ENCODE data around the gene CIB4. TPM values are rescaled to one million over a fixed set of nuclear protein-coding genes. Genes with fewer than 3 reads are reported as not detected.

Gene CIB4
- total RNA-seq, 1 experiment from 2014 or later = not detected

DNA sequence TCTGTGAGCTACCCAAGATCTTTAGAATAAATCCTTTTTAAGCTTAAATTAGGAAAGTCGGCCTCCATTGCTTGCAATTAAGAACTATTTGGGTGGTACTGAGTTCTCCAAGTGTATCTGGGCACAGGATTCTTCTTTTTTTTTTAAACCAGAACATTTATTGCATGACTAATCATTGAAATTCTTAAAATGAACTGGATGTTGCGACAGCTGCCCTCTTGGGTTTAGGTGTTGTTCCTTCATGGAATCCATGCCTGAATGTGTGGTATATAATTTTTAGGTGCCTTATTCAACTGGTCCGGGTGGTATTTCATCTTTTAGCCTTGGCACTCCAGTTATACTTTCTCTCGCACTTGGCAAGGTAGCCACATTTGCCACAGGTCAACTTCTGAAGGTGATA is 36.9 kb upstream of the CIB4 start:
- no peak for TF ChIP-seq EZH2 (IDR thresholded peaks at IDR 0.05; ENCODE audit: low read depth)
- TF ChIP-seq, protein P1, sequence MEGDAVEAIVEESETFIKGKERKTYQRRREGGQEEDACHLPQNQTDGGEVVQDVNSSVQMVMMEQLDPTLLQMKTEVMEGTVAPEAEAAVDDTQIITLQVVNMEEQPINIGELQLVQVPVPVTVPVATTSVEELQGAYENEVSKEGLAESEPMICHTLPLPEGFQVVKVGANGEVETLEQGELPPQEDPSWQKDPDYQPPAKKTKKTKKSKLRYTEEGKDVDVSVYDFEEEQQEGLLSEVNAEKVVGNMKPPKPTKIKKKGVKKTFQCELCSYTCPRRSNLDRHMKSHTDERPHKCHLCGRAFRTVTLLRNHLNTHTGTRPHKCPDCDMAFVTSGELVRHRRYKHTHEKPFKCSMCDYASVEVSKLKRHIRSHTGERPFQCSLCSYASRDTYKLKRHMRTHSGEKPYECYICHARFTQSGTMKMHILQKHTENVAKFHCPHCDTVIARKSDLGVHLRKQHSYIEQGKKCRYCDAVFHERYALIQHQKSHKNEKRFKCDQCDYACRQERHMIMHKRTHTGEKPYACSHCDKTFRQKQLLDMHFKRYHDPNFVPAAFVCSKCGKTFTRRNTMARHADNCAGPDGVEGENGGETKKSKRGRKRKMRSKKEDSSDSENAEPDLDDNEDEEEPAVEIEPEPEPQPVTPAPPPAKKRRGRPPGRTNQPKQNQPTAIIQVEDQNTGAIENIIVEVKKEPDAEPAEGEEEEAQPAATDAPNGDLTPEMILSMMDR (conservative IDR thresholded peaks at IDR 0.05) = no peak
- Histone ChIP-seq H3K4me2 (no peak overlapping the region), H3K9me2 (ENCODE audit: insufficient read depth) (no peaks in the 10 kb centered on the region), H3K4me3 (no peak overlapping the region), H3F3A (ENCODE audit: insufficient read depth, low read depth) (no peaks in the 10 kb centered on the region), H4K20me1 (ENCODE audit: insufficient read depth) (no peaks in the 10 kb centered on the region), H2AFZ (no peak overlapping the region), H3K27ac (no peak overlapping the region), H3K36me3 (ENCODE audit: low read depth) (no peaks in the 10 kb centered on the region), H3K79me2 (ENCODE audit: low read depth) (no peaks in the 10 kb centered on the region), H3K27me3 (ENCODE audit: insufficient read depth, low read depth) (no peaks in the 10 kb centered on the region), H3K9me3 (ENCODE audit: insufficient read depth, low read depth) (no peaks in the 10 kb centered on the region), H3K4me1 (replicated peaks; ENCODE audit: insufficient read depth) (peaks cover 8% of the 10 kb centered on the region)
- intact Hi-C loops (cut with micrococcal nuclease; ENCODE audit: unreplicated experiment) = no loop called here
- ChIA-PET POLR2A (ENCODE audit: unreplicated experiment) (no interaction called here), CTCF (no interaction called here)
- no peak for DNase-seq
- no TSS peak for BruUV-seq (replicated peaks)

DNA sequence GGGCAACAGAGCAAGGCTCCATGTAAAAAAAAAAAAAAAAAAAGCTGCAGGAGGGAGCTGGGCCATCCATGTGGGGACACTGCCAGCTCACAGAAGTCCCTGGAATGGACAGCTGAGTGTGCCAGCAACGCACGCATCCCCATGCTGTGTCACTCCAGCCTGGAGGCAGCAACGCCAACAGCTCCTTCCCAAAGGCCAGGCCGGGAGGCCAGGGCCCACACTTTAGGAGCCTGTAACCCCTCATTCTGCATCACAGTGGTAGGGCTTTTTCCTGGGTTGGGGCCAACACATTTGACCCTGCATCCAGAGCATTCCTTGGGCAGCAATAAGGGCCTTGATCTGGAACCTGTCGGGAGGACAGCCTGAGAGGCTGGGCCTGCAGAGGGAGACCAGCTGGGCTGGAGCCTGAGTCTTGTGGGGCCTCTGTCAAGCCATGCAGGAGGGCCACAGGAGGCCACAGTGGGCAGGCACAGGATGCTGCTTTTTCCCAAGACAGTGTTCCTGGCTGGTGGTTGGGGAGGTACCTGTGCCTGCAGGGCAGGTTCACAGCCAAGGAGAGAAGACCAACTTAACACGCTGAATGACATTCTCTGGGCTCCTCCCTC is 34.6 kb upstream of the CIB4 start:
- Histone ChIP-seq H2AFZ (no peak overlapping the region), H3K79me2 (ENCODE audit: low read depth) (no peaks in the 10 kb centered on the region), H4K20me1 (ENCODE audit: insufficient read depth) (no peaks in the 10 kb centered on the region), H3F3A (ENCODE audit: insufficient read depth, low read depth) (peaks cover 12% of the 10 kb centered on the region; the same call in 1 of the 2 replicates), H3K36me3 (ENCODE audit: low read depth) (no peaks in the 10 kb centered on the region), H3K4me1 (replicated peaks; ENCODE audit: insufficient read depth) (peaks cover 24% of the 10 kb centered on the region), H3K4me2 (no peak overlapping the region), H3K9me2 (ENCODE audit: insufficient read depth) (no peaks in the 10 kb centered on the region), H3K9me3 (ENCODE audit: insufficient read depth, low read depth) (no peaks in the 10 kb centered on the region), H3K4me3 (no peak overlapping the region), H3K27ac (no peak overlapping the region), H3K27me3 (ENCODE audit: insufficient read depth, low read depth) (no peaks in the 10 kb centered on the region)
- BruUV-seq (replicated peaks) = no TSS peak
- POLR2A ChIA-PET (ENCODE audit: unreplicated experiment) = no interaction called here
- CTCF ChIA-PET = no interaction called here
- no peak for DNase-seq
- intact Hi-C loops (cut with micrococcal nuclease; ENCODE audit: unreplicated experiment) = no loop called here
- TF ChIP-seq, protein P1 (conservative IDR thresholded peaks at IDR 0.05) = no peak
- TF ChIP-seq EZH2 (IDR thresholded peaks at IDR 0.05; ENCODE audit: low read depth) = no peak

DNA sequence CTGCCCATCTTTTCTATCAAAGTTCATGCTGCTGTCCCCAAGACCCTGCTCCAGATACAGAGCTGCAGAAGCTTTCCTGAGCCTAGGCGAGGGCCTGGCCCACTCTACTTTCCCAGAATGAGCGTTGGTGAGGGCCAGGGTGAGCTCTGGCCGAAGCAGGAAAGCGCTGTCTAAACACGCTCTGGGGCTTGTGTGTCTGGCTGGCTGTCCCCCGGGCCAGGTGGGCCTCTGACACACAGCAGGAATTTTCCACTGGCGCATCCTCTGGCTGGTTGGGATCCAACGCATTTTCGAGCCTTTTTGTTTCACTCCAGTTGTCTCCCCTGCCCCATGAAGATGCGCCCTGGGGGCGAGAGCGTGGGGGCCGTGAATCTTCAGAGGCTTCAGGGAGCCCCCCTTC is 33.6 kb upstream of the CIB4 start:
- Histone ChIP-seq H3F3A (ENCODE audit: insufficient read depth, low read depth) (peaks cover 12% of the 10 kb centered on the region; the same call in 1 of the 2 replicates), H3K9me3 (ENCODE audit: insufficient read depth, low read depth) (no peaks in the 10 kb centered on the region), H2AFZ (no peak overlapping the region), H3K27ac (no peak overlapping the region), H4K20me1 (ENCODE audit: insufficient read depth) (no peaks in the 10 kb centered on the region), H3K4me3 (no peak overlapping the region), H3K4me2 (no peak overlapping the region), H3K27me3 (ENCODE audit: insufficient read depth, low read depth) (no peaks in the 10 kb centered on the region), H3K4me1 (replicated peaks; ENCODE audit: insufficient read depth) (peaks cover 33% of the 10 kb centered on the region), H3K9me2 (ENCODE audit: insufficient read depth) (no peaks in the 10 kb centered on the region), H3K36me3 (ENCODE audit: low read depth) (no peaks in the 10 kb centered on the region), H3K79me2 (ENCODE audit: low read depth) (no peaks in the 10 kb centered on the region)
- no peak for DNase-seq
- ChIA-PET CTCF (no interaction called here), POLR2A (ENCODE audit: unreplicated experiment) (no interaction called here)
- intact Hi-C loops (cut with micrococcal nuclease; ENCODE audit: unreplicated experiment) = no loop called here
- no TSS peak for BruUV-seq (replicated peaks)
- TF ChIP-seq, protein P1 (conservative IDR thresholded peaks at IDR 0.05) = no peak

All from PC-9 (cell line).